Kidney epithelial cell (primary cell): Measurements from ENCODE around the gene JARID2. TPM values are rescaled to one million over a fixed set of nuclear protein-coding genes. Genes with fewer than 3 reads are reported as not detected.

Source experiments
- DNase-seq: peaks from one replicate; pipeline ENCODE4 v3.0.0-alpha.2; 2010; ENCODE audit warnings: low read depth
- H3K27me3 ChIP-seq: 2 replicates; pipeline ENCODE4 v1.6.0; 2011; ENCODE audit warnings: low read length; ENCODE audit not compliant: control insufficient read depth, insufficient read depth
- H3K36me3 ChIP-seq: 2 replicates; pipeline ENCODE4 v1.5.1; 2011; ENCODE audit warnings: low read length; ENCODE audit not compliant: control insufficient read depth, insufficient read depth
- H3K4me3 ChIP-seq: 2 replicates; pipeline ENCODE4 v1.5.1; 2011; ENCODE audit warnings: low read depth, mild to moderate bottlenecking, control low read depth, low read length
- CTCF ChIP-seq: IDR thresholded peaks from 2 replicates; pipeline ENCODE4 v1.5.1; 2011; ENCODE audit warnings: mild to moderate bottlenecking, moderate library complexity, low read length, control low read depth, inconsistent platforms; ENCODE audit not compliant: insufficient read depth, poor library complexity, severe bottlenecking
- total RNA-seq: library from RNA; depleted of rRNA; stranded (reverse); fragments of >200 nt; gene quantifications from 2 replicates; pipeline ENCODE4 v1.2.3, GENCODE V29; 2015

Gene JARID2
- total RNA-seq, 1 donor from 2014 or later, result 15.2 TPM

GRCh38 chr6:15437090-15437635 lies 191.3 kb downstream of the JARID2 start:
- Histone ChIP-seq H3K36me3 (no peaks in the 10 kb centered on the region), H3K4me3 (no peak overlapping the region), H3K27me3 (no peaks in the 10 kb centered on the region)
- no peak for DNase-seq
- TF ChIP-seq CTCF, result no peak

- TF ChIP-seq CTCF, result no peak
- DNase-seq, result no peak
- Histone ChIP-seq H3K27me3 (no peaks in the 10 kb centered on the region), H3K36me3 (no peaks in the 10 kb centered on the region), H3K4me3 (no peak overlapping the region)
Observed at GRCh38 chr6:15439410-15440025, 193.6 kb downstream of the JARID2 start.

- DNase-seq, result no peak
- no peak for TF ChIP-seq CTCF
- no peaks in the 10 kb centered on the region for H3K36me3 ChIP-seq
- H3K27me3 ChIP-seq, result no peaks in the 10 kb centered on the region
- H3K4me3 ChIP-seq, result no peak overlapping the region
Observed at GRCh38 chr6:15440040-15440439, 194.2 kb downstream of the JARID2 start.

- peak; percentile 92 for TF ChIP-seq CTCF
- H3K27me3 ChIP-seq, result no peaks in the 10 kb centered on the region
- no peaks in the 10 kb centered on the region for H3K36me3 ChIP-seq
- no peak overlapping the region for H3K4me3 ChIP-seq
- no peak for DNase-seq
Observed at GRCh38 chr6:15441215-15441868, 195.5 kb downstream of the JARID2 start.

- no peak overlapping the region for H3K4me3 ChIP-seq
- DNase-seq, result no peak
- no peak for TF ChIP-seq CTCF
- H3K36me3 ChIP-seq, result no peaks in the 10 kb centered on the region
- H3K27me3 ChIP-seq, result no peaks in the 10 kb centered on the region
Observed at GRCh38 chr6:15441981-15442380, 196.1 kb downstream of the JARID2 start.
